ENCODE results near the gene TRIM24. TPM values are rescaled to one million over a fixed set of nuclear protein-coding genes. Genes with fewer than 3 reads are reported as not detected.

TRIM24 gene
- total RNA-seq, 1 experiment from 2014 or later = 10.2 TPM

- POLR2A ChIA-PET = no interaction called here
Observed at GRCh38 chr7:138491612-138492386, 31.7 kb downstream of the TRIM24 start.

GRCh38 chr7:138492423-138492822 lies 32.4 kb downstream of the TRIM24 start:
- TF ChIP-seq, protein P1, sequence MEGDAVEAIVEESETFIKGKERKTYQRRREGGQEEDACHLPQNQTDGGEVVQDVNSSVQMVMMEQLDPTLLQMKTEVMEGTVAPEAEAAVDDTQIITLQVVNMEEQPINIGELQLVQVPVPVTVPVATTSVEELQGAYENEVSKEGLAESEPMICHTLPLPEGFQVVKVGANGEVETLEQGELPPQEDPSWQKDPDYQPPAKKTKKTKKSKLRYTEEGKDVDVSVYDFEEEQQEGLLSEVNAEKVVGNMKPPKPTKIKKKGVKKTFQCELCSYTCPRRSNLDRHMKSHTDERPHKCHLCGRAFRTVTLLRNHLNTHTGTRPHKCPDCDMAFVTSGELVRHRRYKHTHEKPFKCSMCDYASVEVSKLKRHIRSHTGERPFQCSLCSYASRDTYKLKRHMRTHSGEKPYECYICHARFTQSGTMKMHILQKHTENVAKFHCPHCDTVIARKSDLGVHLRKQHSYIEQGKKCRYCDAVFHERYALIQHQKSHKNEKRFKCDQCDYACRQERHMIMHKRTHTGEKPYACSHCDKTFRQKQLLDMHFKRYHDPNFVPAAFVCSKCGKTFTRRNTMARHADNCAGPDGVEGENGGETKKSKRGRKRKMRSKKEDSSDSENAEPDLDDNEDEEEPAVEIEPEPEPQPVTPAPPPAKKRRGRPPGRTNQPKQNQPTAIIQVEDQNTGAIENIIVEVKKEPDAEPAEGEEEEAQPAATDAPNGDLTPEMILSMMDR (IDR thresholded peaks at IDR 0.05; ENCODE audit: unreplicated experiment) = no peak
- Mint-ChIP-seq H3K4me1 (ENCODE audit: insufficient read depth, unreplicated experiment) (peaks cover 9% of the 10 kb centered on the region), H3K27me3 (ENCODE audit: insufficient read depth, unreplicated experiment) (no peaks in the 10 kb centered on the region), H3K9me3 (ENCODE audit: unreplicated experiment) (peaks cover 16% of the 10 kb centered on the region), H3K36me3 (ENCODE audit: insufficient read depth, unreplicated experiment) (no peaks in the 10 kb centered on the region), H3K27ac (ENCODE audit: low read depth, unreplicated experiment) (no peak overlapping the region), H3K4me3 (ENCODE audit: unreplicated experiment) (no peak overlapping the region)
- intact Hi-C loops (cut with micrococcal nuclease) = no loop called here
- BruUV-seq (replicated peaks) = no TSS peak
- no peak for DNase-seq (ENCODE audit: unreplicated experiment)
- ChIA-PET POLR2A (no interaction called here), CTCF (interaction anchor here (0.8 kb wide), 1 partner anchor 12 kb away, joined by 3 read pairs; no protein-coding TSS in a partner anchor)

More at GRCh38 chr7:138491612-138492386, 31.7 kb downstream of the TRIM24 start:
- no peak overlapping the region for H3K27ac Mint-ChIP-seq (ENCODE audit: low read depth, unreplicated experiment)
- CTCF ChIA-PET = interaction anchor here (0.8 kb wide), 1 partner anchor 13 kb away, joined by 3 read pairs; no protein-coding TSS in a partner anchor
- intact Hi-C loops (cut with micrococcal nuclease) = no loop called here
- no peaks in the 10 kb centered on the region for H3K36me3 Mint-ChIP-seq (ENCODE audit: insufficient read depth, unreplicated experiment)
- TF ChIP-seq, protein P1 (IDR thresholded peaks at IDR 0.05; ENCODE audit: unreplicated experiment) = no peak
- H3K27me3 Mint-ChIP-seq (ENCODE audit: insufficient read depth, unreplicated experiment) = no peaks in the 10 kb centered on the region
- no peak overlapping the region for H3K4me3 Mint-ChIP-seq (ENCODE audit: unreplicated experiment)
- no TSS peak for BruUV-seq (replicated peaks)
- no peak for DNase-seq (ENCODE audit: unreplicated experiment)
- H3K4me1 Mint-ChIP-seq (ENCODE audit: insufficient read depth, unreplicated experiment) = peaks cover 9% of the 10 kb centered on the region
- peaks cover 16% of the 10 kb centered on the region for H3K9me3 Mint-ChIP-seq (ENCODE audit: unreplicated experiment)

DNA sequence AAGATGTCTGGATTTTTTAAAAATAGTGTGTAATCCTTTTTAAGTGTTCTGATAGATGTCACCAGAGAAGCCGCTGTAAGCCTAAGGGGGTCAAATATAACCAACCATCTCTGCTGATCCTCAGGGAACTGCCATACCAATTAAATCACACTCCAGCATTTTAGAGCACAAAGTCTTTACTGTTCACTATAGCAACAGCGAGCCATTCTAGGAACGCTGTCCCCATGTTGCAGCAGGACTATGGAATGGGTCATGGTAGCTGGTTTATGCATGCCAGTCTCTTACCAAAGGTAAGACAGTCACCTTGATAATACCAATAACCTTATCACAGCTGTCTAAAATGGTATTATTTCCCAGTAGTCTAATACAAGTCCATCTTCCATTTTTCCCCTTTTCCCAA lies 33.5 kb downstream of the TRIM24 start:
- Mint-ChIP-seq H3K36me3 (ENCODE audit: insufficient read depth, unreplicated experiment) (peaks cover 2% of the 10 kb centered on the region), H3K27me3 (ENCODE audit: insufficient read depth, unreplicated experiment) (no peaks in the 10 kb centered on the region), H3K27ac (ENCODE audit: low read depth, unreplicated experiment) (no peak overlapping the region), H3K4me1 (ENCODE audit: insufficient read depth, unreplicated experiment) (peaks cover 9% of the 10 kb centered on the region), H3K9me3 (ENCODE audit: unreplicated experiment) (peaks cover 10% of the 10 kb centered on the region), H3K4me3 (ENCODE audit: unreplicated experiment) (no peak overlapping the region)
- no peak for DNase-seq (ENCODE audit: unreplicated experiment)
- BruUV-seq (replicated peaks) = no TSS peak
- ChIA-PET POLR2A (no interaction called here), CTCF (no interaction called here)
- TF ChIP-seq, protein P1 (IDR thresholded peaks at IDR 0.05; ENCODE audit: unreplicated experiment) = no peak
- intact Hi-C loops (cut with micrococcal nuclease) = no loop called here

DNA sequence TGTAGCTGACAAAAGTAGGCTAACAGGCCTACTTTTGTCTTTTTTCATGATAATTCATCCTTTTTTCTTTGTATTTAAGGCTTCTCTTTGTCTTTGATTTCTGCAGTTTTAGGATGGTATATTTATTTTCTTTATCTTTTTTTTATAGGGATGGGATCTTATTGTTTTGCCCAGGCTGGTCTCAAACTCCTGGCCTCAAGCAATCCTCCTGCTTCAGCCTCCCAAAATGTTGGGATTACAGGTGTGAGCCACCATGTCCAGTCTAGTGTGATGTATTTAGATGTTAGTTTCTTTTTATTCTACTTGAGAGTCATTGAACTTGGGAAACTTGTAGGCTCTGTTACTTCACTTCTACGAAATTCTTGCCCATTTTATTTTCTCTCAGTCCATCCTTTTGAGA lies 35.4 kb downstream of the TRIM24 start:
- CTCF ChIA-PET = no interaction called here

More for the DNA sequence above, 35.4 kb downstream of the TRIM24 start:
- H3K4me3 Mint-ChIP-seq (ENCODE audit: unreplicated experiment) = no peak overlapping the region
- no peak overlapping the region for H3K27ac Mint-ChIP-seq (ENCODE audit: low read depth, unreplicated experiment)
- TF ChIP-seq, protein P1 (IDR thresholded peaks at IDR 0.05; ENCODE audit: unreplicated experiment) = no peak
- H3K27me3 Mint-ChIP-seq (ENCODE audit: insufficient read depth, unreplicated experiment) = no peaks in the 10 kb centered on the region
- H3K9me3 Mint-ChIP-seq (ENCODE audit: unreplicated experiment) = peaks cover 8% of the 10 kb centered on the region
- POLR2A ChIA-PET = no interaction called here
- peaks cover 9% of the 10 kb centered on the region for H3K4me1 Mint-ChIP-seq (ENCODE audit: insufficient read depth, unreplicated experiment)
- no peak for DNase-seq (ENCODE audit: unreplicated experiment)
- intact Hi-C loops (cut with micrococcal nuclease) = no loop called here
- peaks cover 5% of the 10 kb centered on the region for H3K36me3 Mint-ChIP-seq (ENCODE audit: insufficient read depth, unreplicated experiment)
- no TSS peak for BruUV-seq (replicated peaks)
